OCI-LY7 (cell line): Measurements from ENCODE around the gene ARHGAP18.
"Not testable (repeated sequence)": the region's sequence is repeated elsewhere in the genome, so short reads cannot be mapped to it uniquely, and the experiment has no call there.

Experiments used
- CTCF ChIP-seq: fragments of 200-600 bp; sonication (generic); conservative IDR thresholded peaks from 2 replicates; pipeline ENCODE4 v1.5.1; 2014; ENCODE audit warnings: mild to moderate bottlenecking, antibody characterized with exemption, low read length, moderate library complexity, mixed read lengths
- EZH2phosphoT487 ChIP-seq: fragments of 200-600 bp; sonication (generic); IDR thresholded peaks from 2 replicates; pipeline ENCODE4 v1.6.1; 2018; ENCODE audit warnings: low read depth, borderline replicate concordance, mild to moderate bottlenecking, mixed run types, antibody characterized with exemption, low read length, moderate library complexity, mixed read lengths

- TF ChIP-seq CTCF, EZH2phosphoT487: not testable (repeated sequence)
These were observed 135.4 kb downstream of the ARHGAP18 start for GRCh38 chr6:129574605-129575004.
